Chondrocyte (in vitro differentiated cells): ENCODE results near the gene USP28. TPM values are rescaled to one million over a fixed set of nuclear protein-coding genes. Genes with fewer than 3 reads are reported as not detected.

Source experiments
- DNase-seq: peaks from one replicate; pipeline ENCODE4 v3.0.0; 2021; ENCODE audit warnings: mixed read lengths, low spot score
- H3K27ac Mint-ChIP-seq: one replicate; pipeline ENCODE4 v1.8.0; 2021; ENCODE audit warnings: mild to moderate bottlenecking, moderate library complexity, mixed read lengths; ENCODE audit not compliant: unreplicated experiment
- H3K27me3 Mint-ChIP-seq: 2 replicates; pipeline ENCODE4 v1.8.0; 2021; ENCODE audit warnings: low read depth, mixed read lengths
- H3K36me3 Mint-ChIP-seq: 2 replicates; pipeline ENCODE4 v1.8.0; 2021; ENCODE audit warnings: low read depth, mixed read lengths
- H3K4me1 Mint-ChIP-seq: 2 replicates; pipeline ENCODE4 v1.8.0; 2021; ENCODE audit warnings: low read depth, mild to moderate bottlenecking, mixed read lengths
- H3K4me3 Mint-ChIP-seq: one replicate; pipeline ENCODE4 v1.8.0; 2021; ENCODE audit warnings: mild to moderate bottlenecking, moderate library complexity, mixed read lengths; ENCODE audit not compliant: unreplicated experiment
- H3K9me3 Mint-ChIP-seq: 2 replicates; pipeline ENCODE4 v1.8.0; 2021; ENCODE audit warnings: low read depth, mixed read lengths
- total RNA-seq: library from RNA; stranded (reverse); gene quantifications from 3 replicates; pipeline ENCODE4 v1.2.1, GENCODE V29; 2021
- TF ChIP-seq, protein P1 (sequence below): fragments of 200-600 bp; sonication (generic); IDR thresholded peaks from 2 replicates; pipeline ENCODE4 v1.5.0; 2021; ENCODE audit warnings: antibody characterized with exemption, mild to moderate bottlenecking, moderate library complexity

USP28 gene
- total RNA-seq, 1 donor from 2014 or later: 34.1 TPM

DNA sequence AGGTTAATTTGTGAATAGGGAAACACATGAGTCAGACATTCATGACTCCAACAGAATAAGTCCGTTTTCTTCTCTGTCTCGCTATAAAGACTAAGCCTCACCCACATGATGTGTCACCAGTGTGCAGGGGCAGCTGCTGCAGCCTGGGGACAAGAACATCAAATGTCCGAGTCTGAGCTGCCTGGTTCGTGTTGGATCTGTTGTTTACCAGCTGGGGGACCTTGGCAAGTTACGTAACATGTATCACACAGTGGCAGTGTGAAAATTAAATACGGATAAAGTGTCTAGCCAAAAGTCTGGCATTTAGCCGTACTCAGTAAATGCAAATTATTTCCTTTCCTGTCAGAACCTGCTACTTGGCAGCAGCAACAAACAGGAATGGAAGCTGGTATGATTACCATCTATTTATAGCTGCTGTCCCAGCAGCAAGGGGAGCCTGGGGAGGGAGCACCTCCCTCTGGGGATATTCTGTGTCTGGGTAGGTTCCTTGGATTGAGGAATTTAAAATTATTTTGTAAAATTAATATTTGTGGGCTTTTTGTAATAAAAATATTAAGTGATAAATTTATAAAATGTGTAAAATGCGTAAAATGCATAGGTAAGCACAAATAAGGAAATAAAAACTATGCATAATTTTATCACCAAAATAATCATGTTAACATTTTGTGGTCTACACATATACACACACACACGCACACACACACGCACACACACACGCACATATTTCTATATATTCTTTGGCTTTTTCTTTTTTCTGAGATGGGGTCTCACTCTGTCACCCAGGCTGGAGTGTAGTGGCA, 97.1 kb downstream of the USP28 start:
- peaks cover 27% of the 10 kb centered on the region for H3K27me3 Mint-ChIP-seq
- no peak for DNase-seq
- peak overlapping the region; percentile 94 for H3K27ac Mint-ChIP-seq
- H3K36me3 Mint-ChIP-seq: no peaks in the 10 kb centered on the region
- H3K4me1 Mint-ChIP-seq: peaks cover 10% of the 10 kb centered on the region
- TF ChIP-seq, protein P1, sequence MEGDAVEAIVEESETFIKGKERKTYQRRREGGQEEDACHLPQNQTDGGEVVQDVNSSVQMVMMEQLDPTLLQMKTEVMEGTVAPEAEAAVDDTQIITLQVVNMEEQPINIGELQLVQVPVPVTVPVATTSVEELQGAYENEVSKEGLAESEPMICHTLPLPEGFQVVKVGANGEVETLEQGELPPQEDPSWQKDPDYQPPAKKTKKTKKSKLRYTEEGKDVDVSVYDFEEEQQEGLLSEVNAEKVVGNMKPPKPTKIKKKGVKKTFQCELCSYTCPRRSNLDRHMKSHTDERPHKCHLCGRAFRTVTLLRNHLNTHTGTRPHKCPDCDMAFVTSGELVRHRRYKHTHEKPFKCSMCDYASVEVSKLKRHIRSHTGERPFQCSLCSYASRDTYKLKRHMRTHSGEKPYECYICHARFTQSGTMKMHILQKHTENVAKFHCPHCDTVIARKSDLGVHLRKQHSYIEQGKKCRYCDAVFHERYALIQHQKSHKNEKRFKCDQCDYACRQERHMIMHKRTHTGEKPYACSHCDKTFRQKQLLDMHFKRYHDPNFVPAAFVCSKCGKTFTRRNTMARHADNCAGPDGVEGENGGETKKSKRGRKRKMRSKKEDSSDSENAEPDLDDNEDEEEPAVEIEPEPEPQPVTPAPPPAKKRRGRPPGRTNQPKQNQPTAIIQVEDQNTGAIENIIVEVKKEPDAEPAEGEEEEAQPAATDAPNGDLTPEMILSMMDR: peak; percentile 21
- H3K4me3 Mint-ChIP-seq: peak overlapping the region; percentile 32
- H3K9me3 Mint-ChIP-seq: no peaks in the 10 kb centered on the region

DNA sequence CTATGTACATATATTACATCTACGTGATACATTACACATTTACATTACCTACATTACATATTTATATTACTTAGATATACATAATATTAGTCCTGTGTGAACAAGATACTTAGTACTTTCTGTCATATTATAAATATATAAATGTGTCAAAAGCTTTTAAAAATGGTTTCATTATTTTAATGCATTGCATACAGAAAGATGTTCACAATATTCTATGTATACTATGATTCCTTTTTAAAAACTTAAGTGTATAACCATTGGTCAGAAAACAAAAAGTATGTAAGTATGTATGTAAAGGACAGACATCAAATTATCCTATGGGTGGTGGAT, 101.2 kb downstream of the USP28 start:
- Mint-ChIP-seq H3K27me3 (peaks cover 13% of the 10 kb centered on the region), H3K9me3 (no peaks in the 10 kb centered on the region), H3K4me1 (peaks cover 26% of the 10 kb centered on the region), H3K4me3 (peak overlapping the region; percentile 100), H3K27ac (no peak overlapping the region), H3K36me3 (peaks cover 2% of the 10 kb centered on the region)
- no peak for DNase-seq
- TF ChIP-seq, protein P1: peak; percentile 1

DNA sequence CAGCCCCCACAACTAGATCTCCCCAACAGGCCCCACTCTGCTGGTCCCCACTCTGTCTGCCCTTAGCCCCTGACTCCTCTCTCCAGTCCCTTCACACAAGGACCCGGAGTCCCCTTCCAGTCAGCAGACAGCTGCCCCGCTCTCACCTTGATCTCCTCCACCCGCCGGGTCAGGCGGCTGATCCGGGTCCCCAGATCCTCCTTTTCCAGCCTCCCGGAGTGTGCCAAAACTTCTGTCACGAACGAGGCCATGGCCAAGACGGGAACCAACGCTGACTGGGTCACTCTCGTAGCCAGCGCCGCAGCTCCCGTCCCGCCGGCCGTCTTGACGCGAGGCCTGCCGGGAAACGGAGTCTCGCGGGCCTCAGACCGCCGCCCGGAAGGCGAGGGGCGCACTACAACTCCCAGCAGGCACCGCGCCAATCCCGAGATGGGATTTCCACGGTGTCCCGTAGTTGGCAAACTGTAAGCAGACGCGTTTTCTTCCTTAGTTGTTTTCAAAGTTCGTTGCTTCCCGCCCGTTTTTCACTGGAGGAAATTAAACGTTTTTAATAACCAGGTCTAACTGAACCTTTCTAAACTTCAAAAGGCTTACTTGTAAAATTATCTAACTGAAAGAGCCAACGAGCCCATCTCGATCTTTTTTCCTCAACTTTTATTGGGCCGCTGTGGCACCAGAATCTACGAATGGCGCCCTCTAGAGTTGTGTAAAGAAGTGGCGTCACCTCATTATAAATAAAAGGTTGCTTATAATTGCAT, 101.8 kb downstream of the USP28 start, which contains the start of gene ZW10:
Gene ZW10, minus strand, starts transcription at position 277 of the 758 bp plus-strand sequence. Its CDS starts 26 bp downstream, at position 251.
- Mint-ChIP-seq H3K36me3 (peaks cover 4% of the 10 kb centered on the region), H3K4me1 (peaks cover 26% of the 10 kb centered on the region), H3K4me3 (peak within 1 kb of the TSS; percentile 100), H3K9me3 (no peaks in the 10 kb centered on the region), H3K27ac (peak within 1 kb of the TSS; percentile 100), H3K27me3 (peaks cover 13% of the 10 kb centered on the region)
- TF ChIP-seq, protein P1: peak; percentile 100
- DNase-seq: peak; percentile 99

DNA sequence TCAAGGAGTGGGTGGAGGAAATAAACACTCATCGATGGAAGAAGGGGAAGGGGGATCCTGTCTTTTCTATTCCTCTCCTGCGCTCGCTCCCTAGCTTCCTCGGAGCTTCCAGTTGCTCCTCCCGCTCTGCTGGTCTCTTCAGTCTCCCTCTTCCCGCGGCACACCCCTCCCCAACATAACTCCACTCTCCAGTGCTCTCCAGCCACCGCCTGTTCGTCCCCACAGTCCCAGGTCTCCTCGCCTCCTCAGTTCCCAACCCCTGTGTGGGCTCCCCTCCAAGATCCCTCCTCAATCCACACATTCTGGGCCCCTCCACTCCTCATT, 102.3 kb downstream of the USP28 start:
- peaks cover 6% of the 10 kb centered on the region for H3K36me3 Mint-ChIP-seq
- peak overlapping the region; percentile 100 for H3K4me3 Mint-ChIP-seq
- H3K27me3 Mint-ChIP-seq: peaks cover 13% of the 10 kb centered on the region
- H3K9me3 Mint-ChIP-seq: no peaks in the 10 kb centered on the region
- peaks cover 23% of the 10 kb centered on the region for H3K4me1 Mint-ChIP-seq
- peak overlapping the region; percentile 100 for H3K27ac Mint-ChIP-seq
- TF ChIP-seq, protein P1: no peak
- DNase-seq: no peak

DNA sequence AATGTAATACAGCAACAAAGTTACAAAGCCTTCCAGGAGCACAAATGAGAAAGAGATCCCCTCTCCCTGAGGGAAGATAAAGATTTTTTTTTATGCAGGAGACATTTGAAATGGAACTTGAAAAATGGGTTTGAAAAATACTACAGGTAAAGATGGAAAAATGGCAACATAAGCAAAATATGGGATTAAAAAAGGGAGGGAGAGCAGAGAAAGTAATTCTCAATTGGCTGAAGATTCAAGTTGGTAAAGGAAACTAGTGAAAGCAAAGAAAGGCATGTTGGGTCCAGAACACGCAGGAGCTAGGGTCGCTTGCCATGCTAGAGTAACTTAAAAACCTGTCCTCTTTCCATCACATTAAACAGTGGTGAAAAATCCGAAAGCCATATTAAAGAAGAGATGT, 103.4 kb downstream of the USP28 start:
- H3K4me3 Mint-ChIP-seq: peak overlapping the region; percentile 100
- peaks cover 13% of the 10 kb centered on the region for H3K27me3 Mint-ChIP-seq
- TF ChIP-seq, protein P1: no peak
- H3K4me1 Mint-ChIP-seq: peaks cover 18% of the 10 kb centered on the region
- H3K9me3 Mint-ChIP-seq: no peaks in the 10 kb centered on the region
- no peak overlapping the region for H3K27ac Mint-ChIP-seq
- peaks cover 14% of the 10 kb centered on the region for H3K36me3 Mint-ChIP-seq
- no peak for DNase-seq
